ENCODE data around the gene NLRC4. TPM values are rescaled to one million over a fixed set of nuclear protein-coding genes. Genes with fewer than 3 reads are reported as not detected.

NLRC4 gene
- polyA plus RNA-seq, 1 donor (not counting 4 experiments of a cell fraction or from before 2014, with no cell fraction given), result not detected

GRCh38 chr2:32278478-32278853 lies 13.8 kb upstream of the NLRC4 start:
- Histone ChIP-seq H3K36me3 (ENCODE audit: control insufficient read depth in 2 of 2, extremely low read depth in 1 of 2, insufficient read depth in 2 of 2, low read length in 2 of 2) (no peaks in the 10 kb centered on the region), H3K9me1 (ENCODE audit: control insufficient read depth, extremely low read depth, insufficient read depth, low read length) (no peaks in the 10 kb centered on the region), H3K27ac (ENCODE audit: control insufficient read depth, insufficient read depth, low read length) (peak overlapping the region; percentile 93), H2AFZ (ENCODE audit: control insufficient read depth, low read length) (peak overlapping the region; percentile 96), H3K79me2 (ENCODE audit: control insufficient read depth, insufficient read depth, low read length) (peaks cover 38% of the 10 kb centered on the region), H3K9me3 (ENCODE audit: control insufficient read depth, low read depth, low read length) (no peaks in the 10 kb centered on the region), H3K4me3 (ENCODE audit: control insufficient read depth in 2 of 3, extremely low read depth in 1 of 3, insufficient read depth in 2 of 3, low read depth in 1 of 3, low read length in 3 of 3) (peak overlapping the region; percentile 68 to 99 (median 97)), H3K4me1 (ENCODE audit: control insufficient read depth, extremely low read depth, insufficient read depth, low read length) (peaks cover 8% of the 10 kb centered on the region), H3K4me2 (ENCODE audit: control insufficient read depth, extremely low read depth, insufficient read depth, low read depth, low read length) (peak overlapping the region; percentile 80), H3K27me3 (ENCODE audit: control insufficient read depth, extremely low read depth, insufficient read depth, low read length) (no peaks in the 10 kb centered on the region), H4K20me1 (ENCODE audit: control insufficient read depth, extremely low read depth, insufficient read depth, low read length) (no peaks in the 10 kb centered on the region), H3K9ac (ENCODE audit: control insufficient read depth, extremely low read depth, insufficient read depth, low read length) (peak overlapping the region; percentile 99)
- dilution Hi-C loops (cut with MboI; ENCODE audit: extremely low pct_ligation_motif_present, low sequenced_read_pairs), result no loop called here
- FAIRE-seq (no peak), DNase-seq (ENCODE audit: low read depth, low spot score) (no peak)
- TF ChIP-seq EZH2 (IDR thresholded peaks at IDR 0.05; ENCODE audit: low read length) (no peak), CTCF (optimal IDR thresholded peaks at IDR 0.05 in 1 of 3, IDR thresholded peaks at IDR 0.05 in 1 of 3, conservative IDR thresholded peaks at IDR 0.05 in 1 of 3; ENCODE audit: extremely low read depth in 1 of 3, insufficient read depth in 2 of 3, low read length in 3 of 3) (no peak)

- H3K79me2 ChIP-seq (ENCODE audit: control insufficient read depth, insufficient read depth, low read length), result peaks cover 34% of the 10 kb centered on the region
- H3K4me1 ChIP-seq (ENCODE audit: control insufficient read depth, extremely low read depth, insufficient read depth, low read length), result peaks cover 8% of the 10 kb centered on the region
These were observed 13.2 kb upstream of the NLRC4 start, which contains the start of gene YIPF4 for GRCh38 chr2:32277674-32278477. TSS of gene YIPF4 (plus strand) at chr2:32277904. CDS start at chr2:32278156, 252 bp downstream.

More at GRCh38 chr2:32277674-32278477, 13.2 kb upstream of the NLRC4 start, which contains the start of gene YIPF4:
- H3K4me3 ChIP-seq (ENCODE audit: control insufficient read depth in 2 of 3, extremely low read depth in 1 of 3, insufficient read depth in 2 of 3, low read depth in 1 of 3, low read length in 3 of 3), result peak within 1 kb of the TSS; percentile 68 to 99 (median 97)
- H4K20me1 ChIP-seq (ENCODE audit: control insufficient read depth, extremely low read depth, insufficient read depth, low read length), result no peaks in the 10 kb centered on the region
- peak within 1 kb of the TSS; percentile 90 for H3K4me2 ChIP-seq (ENCODE audit: control insufficient read depth, extremely low read depth, insufficient read depth, low read depth, low read length)
- FAIRE-seq (peak; percentile 84), DNase-seq (ENCODE audit: low read depth, low spot score) (peak; percentile 41)
- no peaks in the 10 kb centered on the region for H3K9me3 ChIP-seq (ENCODE audit: control insufficient read depth, low read depth, low read length)
- H3K27me3 ChIP-seq (ENCODE audit: control insufficient read depth, extremely low read depth, insufficient read depth, low read length), result no peaks in the 10 kb centered on the region
- H3K27ac ChIP-seq (ENCODE audit: control insufficient read depth, insufficient read depth, low read length), result peak within 1 kb of the TSS; percentile 93
- no peaks in the 10 kb centered on the region for H3K36me3 ChIP-seq (ENCODE audit: control insufficient read depth in 2 of 2, extremely low read depth in 1 of 2, insufficient read depth in 2 of 2, low read length in 2 of 2)
- no peaks in the 10 kb centered on the region for H3K9me1 ChIP-seq (ENCODE audit: control insufficient read depth, extremely low read depth, insufficient read depth, low read length)
- dilution Hi-C loops (cut with MboI; ENCODE audit: extremely low pct_ligation_motif_present, low sequenced_read_pairs), result no loop called here
- peak within 1 kb of the TSS; percentile 96 for H2AFZ ChIP-seq (ENCODE audit: control insufficient read depth, low read length)
- peak within 1 kb of the TSS; percentile 99 for H3K9ac ChIP-seq (ENCODE audit: control insufficient read depth, extremely low read depth, insufficient read depth, low read length)
- TF ChIP-seq CTCF (optimal IDR thresholded peaks at IDR 0.05 in 1 of 3, IDR thresholded peaks at IDR 0.05 in 1 of 3, conservative IDR thresholded peaks at IDR 0.05 in 1 of 3; ENCODE audit: extremely low read depth in 1 of 3, insufficient read depth in 2 of 3, low read length in 3 of 3) (no peak), EZH2 (IDR thresholded peaks at IDR 0.05; ENCODE audit: low read length) (no peak)

Data from keratinocyte (primary cell).